K562 (cell line): ENCODE results near the gene PACSIN3. TPM values are rescaled to one million over a fixed set of nuclear protein-coding genes. Genes with fewer than 3 reads are reported as not detected.

Experiments
- ATAC-seq: fragments of 200-7000 bp; cut with Tn5 transposase; 3 replicates; pipeline ENCODE4 v1.9.1; 2020; ENCODE audit warnings: moderate library complexity
- BruUV-seq: library from RNA; stranded (reverse); fragments of 400-500 nt; replicated peaks from 2 replicates; lab custom pipeline; 2021; lab: Mats Ljungman, UMichigan
- CTCF ChIA-PET: fragments of 300-600 bp; formaldehyde crosslinking; extraction: SDS; loops from one replicate; lab custom pipeline; 2021; ENCODE audit warnings: low intra/inter-chr PET ratio; lab: Yijun Ruan, JAX
- POLR2A ChIA-PET: fragments of 300-600, 350-650 bp; sonication (Branson Sonifier 250); formaldehyde crosslinking; extraction: SDS; loops from one replicate; lab custom pipeline; 2021; ENCODE audit warnings: antibody characterized with exemption, inconsistent platforms; lab: Yijun Ruan, JAX
- DNase-seq, 4 experiments: peaks; one replicate each; pipeline versions ENCODE4 v3.0.0 to v3.0.0-alpha.2; 2011 to 2018; ENCODE audit warnings: low spot score in 3 of 4, mixed read lengths in 3 of 4; ENCODE audit errors: extremely low read depth in 1 of 4
- FAIRE-seq: peaks from 2 replicates; lab custom pipeline; 2011; peaks lifted over from hg19 to GRCh38; lab: Jason Lieb, UNC
- H2AFZ ChIP-seq: 2 replicates; pipeline ENCODE4 v1.6.0; 2011; ENCODE audit warnings: low read depth, low read length, control low read depth, inconsistent platforms
- H3K27ac ChIP-seq: fragments of 200-600 bp; 3 replicates; pipeline ENCODE4 v1.8.0; 2011; ENCODE audit warnings: low read depth, mild to moderate bottlenecking, control low read depth, inconsistent platforms, low read length, moderate library complexity, mixed read lengths; ENCODE audit errors: extremely low read depth
- H3K27me3 ChIP-seq, 2 experiments: fragments of 300-600 bp in 1 of 2; 2 replicates in 1 of 2; 3 replicates in 1 of 2; pipeline versions ENCODE4 v1.6.0 to v1.8.0; 2011; ENCODE audit warnings: inconsistent platforms in 2 of 2, low read length in 2 of 2, mild to moderate bottlenecking in 1 of 2, mixed read lengths in 1 of 2, moderate library complexity in 1 of 2; ENCODE audit not compliant: control insufficient read depth in 2 of 2, insufficient read depth in 2 of 2
- H3K36me3 ChIP-seq: fragments of 300-600 bp; 3 replicates; pipeline ENCODE4 v1.8.0; 2011; ENCODE audit warnings: mild to moderate bottlenecking, low read length, inconsistent platforms; ENCODE audit not compliant: control insufficient read depth, insufficient read depth
- H3K4me1 ChIP-seq, 2 experiments: fragments of 200-600 bp in 1 of 2; replicated peaks in 1 of 2; 2 replicates in 1 of 2; 3 replicates in 1 of 2; pipeline versions ENCODE4 v1.5.1 to v1.8.0; 2011; ENCODE audit warnings: inconsistent platforms in 2 of 2, low read length in 2 of 2, mild to moderate bottlenecking in 1 of 2, mixed read lengths in 1 of 2, moderate library complexity in 1 of 2; ENCODE audit not compliant: control insufficient read depth in 2 of 2, insufficient read depth in 2 of 2
- H3K4me2 ChIP-seq: 2 replicates; pipeline ENCODE4 v1.6.1; 2011; ENCODE audit warnings: low read length, control low read depth, inconsistent platforms, mixed read lengths; ENCODE audit not compliant: insufficient read depth
- H3K4me3 ChIP-seq: fragments of 200-600 bp; sonication (generic), shearing (Covaris generic); 2 replicates; pipeline ENCODE4 v1.5.1; 2016; ENCODE audit warnings: control low read depth, inconsistent platforms
- H3K79me2 ChIP-seq: fragments of 200-600 bp; 3 replicates; pipeline ENCODE4 v1.8.0; 2011; ENCODE audit warnings: low read length, inconsistent platforms; ENCODE audit not compliant: control insufficient read depth, insufficient read depth
- H3K9ac ChIP-seq, 2 experiments: 2 replicates each; pipeline versions ENCODE4 v1.6.0 to v1.6.1; 2011; ENCODE audit warnings: low read depth in 2 of 2, low read length in 2 of 2, control low read depth in 1 of 2, inconsistent platforms in 1 of 2, mild to moderate bottlenecking in 1 of 2, mixed read lengths in 1 of 2; ENCODE audit not compliant: insufficient read depth in 1 of 2
- H3K9me1 ChIP-seq: one replicate; pipeline ENCODE4 v1.6.0; 2011; ENCODE audit warnings: inconsistent platforms, mild to moderate bottlenecking, low read length, moderate library complexity; ENCODE audit not compliant: control insufficient read depth, insufficient read depth
- H3K9me3 ChIP-seq: replicated peaks from 2 replicates; pipeline ENCODE4 v1.5.1; 2011; ENCODE audit warnings: low read depth, low read length, inconsistent platforms; ENCODE audit not compliant: control insufficient read depth, insufficient read depth
- H4K20me1 ChIP-seq: replicated peaks from 2 replicates; pipeline ENCODE4 v1.6.1; 2011; ENCODE audit warnings: low read length, inconsistent platforms, mixed read lengths; ENCODE audit not compliant: control insufficient read depth, insufficient read depth
- ARNT ChIP-seq, 2 experiments: fragments of 450-650 bp; IDR thresholded peaks; 2 replicates each; pipeline ENCODE4 v1.6.1; 2016; ENCODE audit warnings: mild to moderate bottlenecking in 1 of 2
- C11orf30 ChIP-seq: fragments of 450-650 bp; IDR thresholded peaks from 2 replicates; pipeline ENCODE4 v1.6.1; 2016; ENCODE audit warnings: low read depth, mild to moderate bottlenecking
- GATAD2B ChIP-seq: fragments of 450-650 bp; IDR thresholded peaks from 2 replicates; pipeline ENCODE4 v1.6.1; 2017; ENCODE audit warnings: mild to moderate bottlenecking, borderline replicate concordance
- KAT7 ChIP-seq: sonication (generic); formaldehyde crosslinking; IDR thresholded peaks from 2 replicates; pipeline ENCODE4 v1.8.0; 2022; ENCODE audit warnings: missing genetic modification reagents, mild to moderate bottlenecking, borderline replicate concordance
- L3MBTL2 ChIP-seq: fragments of 450-650 bp; IDR thresholded peaks from 2 replicates; pipeline ENCODE4 v1.6.1; 2016; ENCODE audit warnings: mild to moderate bottlenecking, moderate library complexity
- MED1 ChIP-seq: sonication (generic); formaldehyde crosslinking; IDR thresholded peaks from 2 replicates; pipeline ENCODE4 v1.8.1; 2023; ENCODE audit warnings: missing genetic modification reagents, borderline replicate concordance
- RBM15 ChIP-seq: fragments of 200-400 bp; formaldehyde crosslinking; IDR thresholded peaks from 2 replicates; pipeline ENCODE4 v1.6.1; 2018; ENCODE audit warnings: mild to moderate bottlenecking, low read length, moderate library complexity; ENCODE audit not compliant: insufficient read depth
- SRSF3 ChIP-seq: fragments of 200-400 bp; formaldehyde crosslinking; IDR thresholded peaks from 2 replicates; pipeline ENCODE4 v1.6.1; 2016; ENCODE audit warnings: mild to moderate bottlenecking, low read length, moderate library complexity; ENCODE audit not compliant: insufficient read depth
- TAF9B ChIP-seq: fragments of 450-650 bp; IDR thresholded peaks from 2 replicates; pipeline ENCODE4 v1.6.1; 2018; ENCODE audit warnings: mild to moderate bottlenecking; ENCODE audit not compliant: partially characterized antibody
- TBP ChIP-seq: optimal IDR thresholded peaks from 2 replicates; pipeline ENCODE3; 2011; ENCODE audit warnings: low read depth, low read length, improper control_type of control experiment
- TCFL5 ChIP-seq: fragments of 250-450 bp; sonication (Bioruptor Pico); conservative IDR thresholded peaks from 2 replicates; pipeline ENCODE4 v1.6.1; 2021; ENCODE audit warnings: mild to moderate bottlenecking, moderate library complexity, matching md5 sums
- WHSC1 ChIP-seq: IDR thresholded peaks from one replicate; pipeline ENCODE4 v1.6.1; 2012; ENCODE audit warnings: low read length, control low read depth, inconsistent platforms
- ZEB2 ChIP-seq: fragments of 450-650 bp; IDR thresholded peaks from 2 replicates; pipeline ENCODE4 v1.6.1; 2016
- ZNF589 ChIP-seq: fragments of 200-800 bp; sonication (Bioruptor generic); IDR thresholded peaks from 2 replicates; pipeline ENCODE4 v1.6.1; 2016; ENCODE audit warnings: low read depth, missing genetic modification characterization, missing compliant biosample characterization
- ZNF668 ChIP-seq: fragments of 250-450 bp; sonication (Bioruptor Pico); IDR thresholded peaks from 2 replicates; pipeline ENCODE4 v1.8.0; 2022; ENCODE audit warnings: mild to moderate bottlenecking, inconsistent platforms
- WGBS: fragments of 100-300 bp; shearing (Covaris generic); methylation state at CpG from one replicate; pipeline ENCODE4 v1.1.6; 2016; ENCODE audit warnings: low coverage, mixed read lengths; ENCODE audit not compliant: insufficient coverage; ENCODE audit errors: missing lambda C conversion rate; 5-methylcytosine and 5-hydroxymethylcytosine counted together
- in situ Hi-C: fragments of 300-500 bp; cut with MboI; formaldehyde crosslinking; loops from 4 replicates; pipeline ENCODE4 v1.15.0; 2018; ENCODE audit warnings: inconsistent platforms, mixed read lengths
- intact Hi-C: fragments of 100-400 bp; cut with micrococcal nuclease; formaldehyde crosslinking; loops from 2 replicates; pipeline ENCODE4 v1.14.2; 2022
- polyA plus RNA-seq, 8 experiments: library from polyadenylated mRNA; depleted of rRNA in 4 of 8; stranded (reverse) in 5 of 8; unstranded in 3 of 8; fragments of >200 nt; fragmentation: Nextera tagmentation in 2 of 8; fragmentation: Illumina TruSeq in 1 of 8; extraction: Ambion mirVana in 2 of 8; extraction: Trizol in 1 of 8; gene quantifications; 2 replicates each; pipeline versions ENCODE4 v1.2.1 to v1.2.3, GENCODE V29; 2011 to 2014; ENCODE audit warnings: inconsistent platforms in 1 of 8, missing spikeins in 1 of 8
- total RNA-seq, 7 experiments: library from RNA; depleted of rRNA in 6 of 7; stranded (reverse); fragments of >200 nt in 6 of 7; fragmentation: Illumina TruSeq in 2 of 7; extraction: Trizol in 2 of 7; gene quantifications; 2 replicates each; pipeline versions ENCODE4 v1.2.1 to v1.2.3, GENCODE V29; 2011 to 2021; ENCODE audit warnings: low replicate concordance in 1 of 7
- TF ChIP-seq, protein P1 (sequence below): sonication (generic); formaldehyde crosslinking; IDR thresholded peaks from 2 replicates; pipeline ENCODE4 v1.8.0; 2022; ENCODE audit warnings: mild to moderate bottlenecking, missing genetic modification reagents
- TF ChIP-seq, protein P2 (sequence below): fragments of 450-650 bp; IDR thresholded peaks from 2 replicates; pipeline ENCODE4 v1.6.1; 2014; ENCODE audit warnings: low read depth, mild to moderate bottlenecking, moderate library complexity, borderline replicate concordance
- TF ChIP-seq, protein P3 (sequence below): IDR thresholded peaks from 2 replicates; pipeline ENCODE4 v1.6.1; 2012; ENCODE audit warnings: low read depth, low read length, improper control_type of control experiment, borderline replicate concordance
- TF ChIP-seq, protein P4 (sequence below), 2 experiments: fragments of 450-650 bp in 1 of 2; sonication (generic) in 1 of 2; formaldehyde crosslinking in 1 of 2; IDR thresholded peaks in 1 of 2; conservative IDR thresholded peaks in 1 of 2; 2 replicates each; pipeline versions ENCODE4 v1.6.1 to v1.8.1; 2016 to 2023; ENCODE audit warnings: mild to moderate bottlenecking in 2 of 2, moderate library complexity in 2 of 2, inconsistent platforms in 1 of 2, missing genetic modification reagents in 1 of 2

The PACSIN3 gene
- total and polyA plus RNA-seq, 9 of the 15 experiments (the other 6 are each of a cell fraction or from before 2014, with no cell fraction given) = 0.13 to 18.1 (median 7.1) TPM

DNA sequence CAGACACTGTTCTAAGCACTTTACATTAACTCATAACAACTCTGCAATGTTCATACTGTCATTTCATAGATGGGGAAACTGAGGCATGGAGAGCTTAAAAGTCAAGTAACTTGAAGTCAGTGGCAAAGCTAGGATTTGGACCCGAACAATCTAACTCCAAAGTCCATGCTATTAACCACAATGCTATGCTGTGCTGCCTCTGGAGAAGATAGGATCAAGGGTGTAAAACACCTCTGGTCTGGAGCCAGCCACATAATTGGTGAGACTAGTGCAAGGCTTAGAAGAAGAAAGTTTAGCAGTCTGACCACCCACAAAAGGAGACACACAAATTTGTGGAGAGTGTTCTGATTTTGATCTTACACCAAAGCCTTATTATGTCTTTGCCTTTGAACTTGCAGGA is 53.3 kb downstream of the PACSIN3 start:
- Histone ChIP-seq H3K4me3 (no peak overlapping the region), H3K27me3 (no peaks in the 10 kb centered on the region; a peak in 1 of 5 replicates), H3K36me3 (no peaks in the 10 kb centered on the region), H3K9me1 (no peaks in the 10 kb centered on the region), H3K9ac (no peak overlapping the region), H3K79me2 (no peaks in the 10 kb centered on the region), H3K9me3 (no peaks in the 10 kb centered on the region), H2AFZ (no peak overlapping the region), H3K4me1 (peaks cover 0 to 6% of the 10 kb centered on the region in 2 experiments; a peak in 2 of 5 replicates), H4K20me1 (no peaks in the 10 kb centered on the region; the same call in 1 of the 2 replicates), H3K4me2 (no peak overlapping the region), H3K27ac (no peak overlapping the region)
- intact Hi-C loops = no loop called here
- WGBS = 5% methylated on average over 1 of the region's 1 CpG
- peak; percentile 43; the same call in 1 of the 3 replicates for ATAC-seq
- in situ Hi-C loops = loop anchor here (10.0 kb wide), 1 partner anchor 388 kb away; no protein-coding TSS in a partner anchor
- peak; percentile 58 for FAIRE-seq
- DNase-seq = no peak
- no TSS peak for BruUV-seq
- CTCF ChIA-PET = no interaction called here
- POLR2A ChIA-PET = interaction anchor here (1.0 kb wide), 1 partner anchor 10 kb away, joined by 5 read pairs; no protein-coding TSS in a partner anchor
- TF ChIP-seq MED1 (CRISPR knock-in tag) (no peak), TCFL5 (CRISPR knock-in tag) (no peak), ZNF589 (CRISPR knock-in tag) (no peak), TBP (no peak), L3MBTL2 (no peak), RBM15 (no peak), KAT7 (CRISPR knock-in tag) (no peak), C11orf30 (no peak), SRSF3 (no peak), ZEB2 (no peak), TAF9B (no peak), GATAD2B (no peak), WHSC1 (no peak), ZNF668 (no peak), ARNT (IDR thresholded peaks at IDR 0.05) (no peak)
- TF ChIP-seq, protein P1, sequence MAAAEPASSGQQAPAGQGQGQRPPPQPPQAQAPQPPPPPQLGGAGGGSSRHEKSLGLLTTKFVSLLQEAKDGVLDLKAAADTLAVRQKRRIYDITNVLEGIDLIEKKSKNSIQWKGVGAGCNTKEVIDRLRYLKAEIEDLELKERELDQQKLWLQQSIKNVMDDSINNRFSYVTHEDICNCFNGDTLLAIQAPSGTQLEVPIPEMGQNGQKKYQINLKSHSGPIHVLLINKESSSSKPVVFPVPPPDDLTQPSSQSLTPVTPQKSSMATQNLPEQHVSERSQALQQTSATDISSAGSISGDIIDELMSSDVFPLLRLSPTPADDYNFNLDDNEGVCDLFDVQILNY = no peak
- TF ChIP-seq, protein P2, sequence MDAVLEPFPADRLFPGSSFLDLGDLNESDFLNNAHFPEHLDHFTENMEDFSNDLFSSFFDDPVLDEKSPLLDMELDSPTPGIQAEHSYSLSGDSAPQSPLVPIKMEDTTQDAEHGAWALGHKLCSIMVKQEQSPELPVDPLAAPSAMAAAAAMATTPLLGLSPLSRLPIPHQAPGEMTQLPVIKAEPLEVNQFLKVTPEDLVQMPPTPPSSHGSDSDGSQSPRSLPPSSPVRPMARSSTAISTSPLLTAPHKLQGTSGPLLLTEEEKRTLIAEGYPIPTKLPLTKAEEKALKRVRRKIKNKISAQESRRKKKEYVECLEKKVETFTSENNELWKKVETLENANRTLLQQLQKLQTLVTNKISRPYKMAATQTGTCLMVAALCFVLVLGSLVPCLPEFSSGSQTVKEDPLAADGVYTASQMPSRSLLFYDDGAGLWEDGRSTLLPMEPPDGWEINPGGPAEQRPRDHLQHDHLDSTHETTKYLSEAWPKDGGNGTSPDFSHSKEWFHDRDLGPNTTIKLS = no peak
- TF ChIP-seq, protein P3, sequence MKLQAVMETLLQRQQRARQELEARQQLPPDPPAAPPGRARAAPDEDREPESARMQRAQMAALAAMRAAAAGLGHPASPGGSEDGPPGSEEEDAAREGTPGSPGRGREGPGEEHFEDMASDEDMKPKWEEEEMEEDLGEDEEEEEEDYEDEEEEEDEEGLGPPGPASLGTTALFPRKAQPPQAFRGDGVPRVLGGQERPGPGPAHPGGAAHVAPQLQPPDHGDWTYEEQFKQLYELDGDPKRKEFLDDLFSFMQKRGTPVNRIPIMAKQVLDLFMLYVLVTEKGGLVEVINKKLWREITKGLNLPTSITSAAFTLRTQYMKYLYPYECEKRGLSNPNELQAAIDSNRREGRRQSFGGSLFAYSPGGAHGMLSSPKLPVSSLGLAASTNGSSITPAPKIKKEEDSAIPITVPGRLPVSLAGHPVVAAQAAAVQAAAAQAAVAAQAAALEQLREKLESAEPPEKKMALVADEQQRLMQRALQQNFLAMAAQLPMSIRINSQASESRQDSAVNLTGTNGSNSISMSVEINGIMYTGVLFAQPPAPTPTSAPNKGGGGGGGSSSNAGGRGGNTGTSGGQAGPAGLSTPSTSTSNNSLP = no peak
- TF ChIP-seq, protein P4, sequence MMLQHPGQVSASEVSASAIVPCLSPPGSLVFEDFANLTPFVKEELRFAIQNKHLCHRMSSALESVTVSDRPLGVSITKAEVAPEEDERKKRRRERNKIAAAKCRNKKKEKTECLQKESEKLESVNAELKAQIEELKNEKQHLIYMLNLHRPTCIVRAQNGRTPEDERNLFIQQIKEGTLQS (IDR thresholded peaks at IDR 0.05) = no peak
- TF ChIP-seq, protein P4 (CRISPR knock-in tag; conservative IDR thresholded peaks at IDR 0.05) = no peak
